NCI-H1694 treated with DMSO at 0.1 percent for 48 hours (cell line): ENCODE data around the gene ALK.

Experiments
- DNase-seq: peaks from one replicate; lab custom pipeline; 2025; lab: John Stamatoyannopoulos, UW

Gene ALK

GRCh38 chr2:29314816-29315571 lies 606.4 kb downstream of the ALK start:
- DNase-seq, result no peak

- no peak for DNase-seq
These were observed 609.9 kb downstream of the ALK start for GRCh38 chr2:29311458-29311857.

GRCh38 chr2:29310650-29311348 lies 610.6 kb downstream of the ALK start:
- DNase-seq, result no peak

- DNase-seq, result peak; percentile 56
These were observed 612.0 kb downstream of the ALK start for GRCh38 chr2:29309090-29310029.

GRCh38 chr2:29308366-29308765 lies 613.0 kb downstream of the ALK start:
- DNase-seq, result no peak

GRCh38 chr2:29307519-29307918 lies 613.9 kb downstream of the ALK start:
- no peak for DNase-seq

GRCh38 chr2:29305762-29306161 lies 615.6 kb downstream of the ALK start:
- no peak for DNase-seq

- no peak for DNase-seq
These were observed 616.9 kb downstream of the ALK start for GRCh38 chr2:29304399-29305060.

- no peak for DNase-seq
These were observed 624.8 kb downstream of the ALK start for GRCh38 chr2:29296585-29296984.

GRCh38 chr2:29295845-29296244 lies 625.5 kb downstream of the ALK start:
- DNase-seq, result peak; percentile 64

GRCh38 chr2:29293830-29294438 lies 627.5 kb downstream of the ALK start:
- no peak for DNase-seq

GRCh38 chr2:29290293-29291047 lies 630.9 kb downstream of the ALK start:
- DNase-seq, result no peak

GRCh38 chr2:29284671-29285070 lies 636.7 kb downstream of the ALK start:
- DNase-seq, result no peak

- DNase-seq, result no peak
These were observed 639.5 kb downstream of the ALK start for GRCh38 chr2:29281916-29282247.

- no peak for DNase-seq
These were observed 640.1 kb downstream of the ALK start for GRCh38 chr2:29281086-29281915.

- no peak for DNase-seq
These were observed 642.4 kb downstream of the ALK start for GRCh38 chr2:29278966-29279365.

GRCh38 chr2:29276151-29276550 lies 645.2 kb downstream of the ALK start:
- no peak for DNase-seq

- no peak for DNase-seq
These were observed 646.2 kb downstream of the ALK start for GRCh38 chr2:29275186-29275585.

- no peak for DNase-seq
These were observed 647.4 kb downstream of the ALK start for GRCh38 chr2:29273685-29274611.
